LNCaP clone FGC (cell line): Measurements from ENCODE around the gene APPL2.

Experiments used
- DNase-seq: peaks from one replicate; pipeline ENCODE4 v3.0.0-alpha.2; 2011; ENCODE audit warnings: low read depth
- H3K4me3 ChIP-seq: 2 replicates; pipeline ENCODE4 v1.5.1; 2011; ENCODE audit warnings: mild to moderate bottlenecking, low read depth, low read length, control low read depth
- CTCF ChIP-seq: IDR thresholded peaks from 2 replicates; pipeline ENCODE4 v1.5.1; 2012; ENCODE audit warnings: mild to moderate bottlenecking; ENCODE audit not compliant: control insufficient read depth, insufficient read depth; ENCODE audit errors: extremely low read depth

The APPL2 gene

GRCh38 chr12:105235732-105236476 lies at the start of gene APPL2:
APPL2 (minus strand) TSS chr12:105236174; CDS start chr12:105236012, 162 bp downstream.
- TF ChIP-seq CTCF, result no peak
- DNase-seq, result no peak
- peak within 1 kb of the TSS; percentile 85 for H3K4me3 ChIP-seq

GRCh38 chr12:105285378-105285777 lies 49.4 kb upstream of the APPL2 start:
- no peak for TF ChIP-seq CTCF
- no peak overlapping the region for H3K4me3 ChIP-seq
- DNase-seq, result no peak

- no peak overlapping the region for H3K4me3 ChIP-seq
- DNase-seq, result no peak
- no peak for TF ChIP-seq CTCF
These were observed 45.7 kb upstream of the APPL2 start for GRCh38 chr12:105281694-105282049.

- TF ChIP-seq CTCF, result no peak
These were observed 45.2 kb upstream of the APPL2 start for GRCh38 chr12:105280966-105281693.

GRCh38 chr12:105279460-105280056 lies 43.6 kb upstream of the APPL2 start:
- no peak for DNase-seq
- TF ChIP-seq CTCF, result peak; percentile 24; the same call in 1 of the 2 replicates
- no peak overlapping the region for H3K4me3 ChIP-seq

More at GRCh38 chr12:105280966-105281693, 45.2 kb upstream of the APPL2 start:
- no peak overlapping the region for H3K4me3 ChIP-seq
- DNase-seq, result no peak

GRCh38 chr12:105278043-105278697 lies 42.2 kb upstream of the APPL2 start:
- no peak for DNase-seq
- no peak for TF ChIP-seq CTCF
- H3K4me3 ChIP-seq, result no peak overlapping the region
